Activated CD4-positive, alpha-beta T cell treated with anti-CD3 and anti-CD28 coated beads for 4 hours (primary cell): ENCODE results near the gene DNAJC5.
"Not testable (repeated sequence)": the region's sequence is repeated elsewhere in the genome, so short reads cannot be mapped to it uniquely, and the experiment has no call there.

Experiments used
- DNase-seq, 2 donors: peaks; one replicate each; pipeline ENCODE4 v3.0.0-alpha.2; 2020

The DNAJC5 gene

GRCh38 chr20:63970714-63971431, 75.9 kb downstream of the DNAJC5 start:
- DNase-seq = no peak

GRCh38 chr20:63971960-63972311, 77.0 kb downstream of the DNAJC5 start:
- not testable (repeated sequence) for DNase-seq

GRCh38 chr20:63972312-63973159, 77.6 kb downstream of the DNAJC5 start:
- DNase-seq = no peak

- DNase-seq = no peak
These were observed 78.2 kb downstream of the DNAJC5 start for GRCh38 chr20:63973160-63973479.

- peak; percentile 76 to 79 for DNase-seq
These were observed 78.9 kb downstream of the DNAJC5 start for GRCh38 chr20:63973636-63974401.

DNA sequence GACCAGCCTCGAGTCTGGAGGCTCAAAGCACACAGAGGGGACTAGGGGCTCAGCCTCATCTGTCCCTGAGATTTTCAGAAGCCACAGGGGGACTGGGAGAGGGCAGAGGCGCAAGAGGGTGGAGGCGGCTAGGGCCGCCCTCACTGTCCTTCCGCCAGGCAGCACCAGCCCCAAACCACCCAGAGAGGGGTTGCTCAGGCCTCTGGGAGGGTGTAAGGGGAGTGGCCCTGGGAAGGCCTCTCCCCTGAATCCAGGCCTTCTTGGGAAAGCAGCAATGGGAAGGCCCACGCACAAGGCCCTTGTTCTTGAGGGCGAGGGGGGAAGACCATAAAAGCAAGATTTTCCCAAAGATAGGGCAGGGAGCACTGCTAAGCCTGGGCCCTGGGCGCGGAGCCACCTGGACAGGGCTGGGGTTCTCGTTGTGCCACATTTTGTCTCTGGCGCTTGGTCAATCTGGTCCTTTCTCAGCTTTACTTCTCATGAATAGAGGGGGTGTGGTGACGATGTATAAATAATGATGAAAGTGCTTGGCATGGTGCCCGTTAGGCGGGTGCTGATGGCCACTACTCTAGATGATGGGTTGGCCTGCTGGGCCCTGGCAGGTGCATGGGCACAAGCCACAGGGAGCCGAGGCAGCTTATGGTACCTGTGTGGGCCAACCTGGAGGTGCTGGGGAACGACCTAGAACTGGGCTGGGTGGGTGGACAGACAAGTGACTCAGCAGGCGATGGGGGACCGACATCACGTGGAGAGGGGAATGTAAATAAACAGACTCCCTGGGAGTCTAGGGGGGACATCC, 79.7 kb downstream of the DNAJC5 start:
- no peak for DNase-seq

- not testable (repeated sequence) for DNase-seq
These were observed 81.6 kb downstream of the DNAJC5 start for GRCh38 chr20:63976511-63976910.

DNA sequence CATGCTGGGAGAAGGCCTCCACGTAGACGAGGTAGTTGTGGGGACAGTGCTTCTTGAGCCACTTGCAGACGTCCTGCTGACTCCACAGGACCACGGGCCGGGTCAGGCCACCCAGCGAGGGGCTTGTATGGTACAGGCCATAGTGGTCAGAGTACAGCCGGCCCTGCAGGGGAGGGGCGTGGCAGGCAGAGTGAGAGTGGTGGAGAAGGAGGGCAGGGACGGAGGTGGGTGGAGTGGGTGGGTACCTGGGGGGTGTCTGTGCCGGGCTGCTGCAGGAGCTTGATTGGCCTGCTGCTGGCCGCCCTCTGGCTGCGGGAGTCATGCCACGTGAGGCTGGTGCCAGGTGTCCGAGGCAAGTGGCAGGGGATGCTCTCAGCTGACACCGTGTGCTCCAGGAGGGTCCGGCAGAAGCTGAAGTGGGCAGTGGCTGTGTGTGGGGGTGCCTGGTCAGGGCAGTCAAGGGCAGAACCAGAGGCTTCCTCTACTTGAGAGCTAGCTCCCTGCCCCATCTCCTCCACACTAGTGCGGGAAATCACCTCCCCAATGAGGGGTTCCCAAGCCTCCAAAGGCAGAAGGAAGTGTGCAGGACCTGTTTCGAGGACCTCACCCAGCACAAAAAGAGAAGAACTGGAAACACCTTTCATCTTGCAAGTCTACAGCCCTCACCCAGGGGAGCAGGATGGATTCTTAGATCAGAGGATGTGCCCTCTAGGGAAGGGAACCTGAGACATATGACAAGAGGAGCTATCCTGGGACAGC, 82.2 kb downstream of the DNAJC5 start:
- DNase-seq = no peak

DNA sequence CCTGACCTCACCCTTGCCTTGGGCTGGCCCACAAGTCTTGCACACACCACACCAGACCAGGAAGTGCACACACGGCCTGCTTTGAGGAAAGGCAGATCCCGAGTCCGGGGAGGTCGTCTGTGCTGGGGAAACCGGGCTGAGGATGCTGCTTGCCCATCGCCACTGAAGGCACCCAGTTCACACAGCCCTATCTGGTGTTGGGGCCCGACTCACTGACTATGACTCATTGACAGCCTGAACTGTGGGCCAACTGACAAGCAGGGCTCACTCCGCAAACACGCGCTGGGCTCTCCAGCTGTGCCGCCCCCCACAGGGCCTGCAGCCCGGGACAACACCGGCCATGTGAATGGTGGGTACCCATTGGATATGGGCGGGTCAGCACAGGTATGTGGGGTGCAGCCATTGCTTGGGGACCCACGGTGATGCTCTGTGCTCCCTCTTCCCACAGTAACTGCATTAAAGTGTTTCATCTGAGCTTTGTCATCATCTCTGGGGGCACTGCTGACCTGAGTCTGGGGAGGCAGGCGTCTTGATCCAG, 82.9 kb downstream of the DNAJC5 start:
- peak; percentile 54 to 64 for DNase-seq

GRCh38 chr20:63978319-63979228, 83.6 kb downstream of the DNAJC5 start:
- peak in 1 of 2 donors; percentile 58 for DNase-seq

DNA sequence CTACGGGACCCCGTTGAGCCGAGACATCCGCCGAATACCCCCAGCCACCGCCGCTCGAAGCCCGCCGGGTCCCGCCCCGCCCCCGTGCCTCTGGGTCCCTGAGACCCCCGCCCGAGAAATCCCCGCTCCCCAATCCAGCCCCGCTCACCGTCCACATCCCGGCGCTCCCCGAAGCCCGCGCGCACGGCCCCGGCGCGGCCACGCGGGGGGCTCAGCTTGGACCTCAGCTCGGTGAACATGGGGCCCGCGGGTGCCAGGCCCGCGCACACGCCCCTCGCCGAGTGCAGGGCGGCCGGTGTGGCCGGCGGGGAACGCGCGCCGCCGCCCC, 84.3 kb downstream of the DNAJC5 start:
- DNase-seq = no peak

DNA sequence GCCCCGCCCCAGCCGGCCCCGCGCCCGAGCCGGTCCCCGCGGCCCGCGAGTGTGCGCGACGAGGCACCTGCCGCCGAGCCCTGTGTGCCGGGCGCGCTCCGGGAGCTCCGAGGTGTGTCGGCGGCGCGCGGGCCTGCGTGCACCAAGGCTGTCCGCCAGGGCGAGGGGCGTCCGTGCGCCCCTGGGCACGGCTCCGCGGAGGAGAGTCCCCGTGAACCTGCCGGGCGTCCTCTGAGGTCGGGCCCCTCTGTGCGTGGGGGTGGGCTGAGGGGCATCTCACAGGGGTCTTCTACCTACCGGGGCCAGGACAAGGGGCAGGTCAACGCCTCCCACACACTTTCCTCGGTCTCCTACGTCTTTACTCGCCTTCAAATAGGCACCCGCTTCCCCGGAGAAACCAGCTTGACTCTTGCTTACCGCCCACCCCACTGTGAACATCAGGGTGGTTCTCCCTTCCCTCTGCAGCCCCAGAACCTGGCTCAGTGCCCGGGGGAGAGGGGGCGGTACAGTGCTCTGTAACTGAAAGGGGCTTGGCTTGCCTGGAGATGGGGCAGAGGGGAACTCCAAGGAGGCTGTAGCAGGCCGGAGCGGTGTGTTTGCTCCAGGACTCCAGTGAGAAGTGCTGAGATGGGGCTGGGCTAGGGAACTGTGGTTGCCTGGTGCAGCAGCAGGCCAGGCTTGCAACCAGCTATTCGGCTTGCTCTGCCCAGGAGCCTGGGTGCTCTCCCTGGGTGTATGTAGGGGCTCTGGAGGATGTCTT, 84.8 kb downstream of the DNAJC5 start, which contains the start of gene SAMD10:
TSS of gene SAMD10 (minus strand) at position 86 of the 760 bp plus-strand sequence. CDS start 175 bp downstream, outside the sequence.
- DNase-seq = peak; percentile 68 to 81

DNA sequence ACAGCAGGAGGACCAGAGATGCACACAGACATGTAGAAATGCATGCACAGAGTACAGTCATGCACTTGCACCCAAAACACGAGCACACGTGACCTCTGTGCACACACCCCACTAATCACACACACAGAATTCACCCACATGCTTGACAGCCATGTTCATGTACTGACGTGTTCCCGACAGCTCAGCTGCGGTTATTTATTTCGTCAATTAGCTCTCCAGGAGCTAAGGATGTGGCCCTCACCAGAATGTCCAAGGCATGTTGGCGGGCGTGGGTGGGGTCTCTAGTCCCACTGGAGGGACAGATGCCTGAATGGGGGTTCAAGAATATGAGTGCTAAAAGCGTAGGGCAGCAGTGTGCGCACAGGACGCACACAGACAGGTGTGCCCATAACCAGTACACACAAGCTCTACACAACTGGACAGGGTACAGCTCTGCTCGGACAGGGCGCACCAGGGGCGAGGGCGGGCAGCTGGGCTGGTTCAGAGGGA, 85.4 kb downstream of the DNAJC5 start:
- DNase-seq = peak in 1 of 2 donors; percentile 33

- peak; percentile 95 to 96 for DNase-seq
These were observed 86.1 kb downstream of the DNAJC5 start, which contains the start of gene PRPF6 for GRCh38 chr20:63980806-63981728. Gene PRPF6, plus strand, starts transcription at chr20:63981132. Its CDS starts 114 bp downstream, at chr20:63981246.

GRCh38 chr20:63982937-63983336, 88.0 kb downstream of the DNAJC5 start:
- no peak for DNase-seq
